IMR-90 (cell line): Measurements from ENCODE around the gene LRP1B.

Experiments used
- POLR2A ChIP-seq: IDR thresholded peaks from 2 replicates; pipeline ENCODE4 v1.6.1; 2012; ENCODE audit warnings: mild to moderate bottlenecking, low read depth, low read length
- SMC3 ChIP-seq: fragments of 150-350 bp; IDR thresholded peaks from 2 replicates; pipeline ENCODE4 v1.6.1; 2016; ENCODE audit warnings: low read depth, mild to moderate bottlenecking, antibody characterized with exemption, low read length, moderate library complexity
- TF ChIP-seq, protein P1 (sequence below): conservative IDR thresholded peaks from 2 replicates; pipeline ENCODE4 v1.5.1; 2012; ENCODE audit warnings: mild to moderate bottlenecking, low read depth, low read length, improper control_type of control experiment

DNA sequence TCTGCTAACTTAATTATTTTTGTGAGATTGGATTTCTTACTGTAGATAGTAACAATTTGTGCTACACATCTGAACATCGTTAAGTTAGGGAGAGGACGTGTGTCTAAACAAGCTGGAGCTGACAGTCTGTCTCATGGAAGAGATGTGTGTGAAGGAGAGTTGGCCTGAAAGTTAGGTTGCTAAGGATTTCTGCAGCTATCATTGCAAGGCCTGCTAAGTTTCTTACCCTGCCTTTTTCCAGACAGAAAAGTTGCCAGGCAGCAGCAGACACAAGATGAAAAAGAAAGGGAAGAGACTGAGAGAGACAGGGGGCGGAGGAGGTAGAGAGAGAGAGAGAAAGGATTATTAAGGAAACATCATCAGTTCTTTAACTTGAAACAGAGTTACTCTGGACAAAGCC is 4.1 kb upstream of the LRP1B start:
- TF ChIP-seq POLR2A: no peak
- TF ChIP-seq, protein P1, sequence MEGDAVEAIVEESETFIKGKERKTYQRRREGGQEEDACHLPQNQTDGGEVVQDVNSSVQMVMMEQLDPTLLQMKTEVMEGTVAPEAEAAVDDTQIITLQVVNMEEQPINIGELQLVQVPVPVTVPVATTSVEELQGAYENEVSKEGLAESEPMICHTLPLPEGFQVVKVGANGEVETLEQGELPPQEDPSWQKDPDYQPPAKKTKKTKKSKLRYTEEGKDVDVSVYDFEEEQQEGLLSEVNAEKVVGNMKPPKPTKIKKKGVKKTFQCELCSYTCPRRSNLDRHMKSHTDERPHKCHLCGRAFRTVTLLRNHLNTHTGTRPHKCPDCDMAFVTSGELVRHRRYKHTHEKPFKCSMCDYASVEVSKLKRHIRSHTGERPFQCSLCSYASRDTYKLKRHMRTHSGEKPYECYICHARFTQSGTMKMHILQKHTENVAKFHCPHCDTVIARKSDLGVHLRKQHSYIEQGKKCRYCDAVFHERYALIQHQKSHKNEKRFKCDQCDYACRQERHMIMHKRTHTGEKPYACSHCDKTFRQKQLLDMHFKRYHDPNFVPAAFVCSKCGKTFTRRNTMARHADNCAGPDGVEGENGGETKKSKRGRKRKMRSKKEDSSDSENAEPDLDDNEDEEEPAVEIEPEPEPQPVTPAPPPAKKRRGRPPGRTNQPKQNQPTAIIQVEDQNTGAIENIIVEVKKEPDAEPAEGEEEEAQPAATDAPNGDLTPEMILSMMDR: no peak
- no peak for TF ChIP-seq SMC3
